Lung (tissue), 12 donors: Measurements from ENCODE around the gene PARD3. TPM values are rescaled to one million over a fixed set of nuclear protein-coding genes. Genes with fewer than 3 reads are reported as not detected.

ENCODE experiments used
- ATAC-seq: fragments of 200-7000 bp; cut with Tn5 transposase; one replicate; pipeline ENCODE4 v1.9.1; 2020; ENCODE audit warnings: moderate number of reproducible peaks; ENCODE audit not compliant: insufficient read depth, low FRiP score
- DNase-seq, 3 donors: peaks; one replicate each; pipeline ENCODE4 v3.0.0-alpha.2; 2013 to 2017
- H3K27ac ChIP-seq, 2 donors: one replicate each; pipeline ENCODE4 v1.5.1; 2013; ENCODE audit warnings: mild to moderate bottlenecking in 2 of 2, moderate library complexity in 2 of 2, control low read depth in 1 of 2, inconsistent platforms in 1 of 2, low read depth in 1 of 2, low read length in 1 of 2
- H3K27me3 ChIP-seq, 3 donors: one replicate each; pipeline ENCODE4 v1.5.1; 2013; ENCODE audit warnings: low read length in 2 of 3; ENCODE audit not compliant: control insufficient read depth in 3 of 3, insufficient read depth in 3 of 3
- H3K36me3 ChIP-seq, 4 donors: one replicate each; pipeline ENCODE4 v1.5.1; 2013; ENCODE audit warnings: low read length in 4 of 4, mild to moderate bottlenecking in 1 of 4, moderate library complexity in 1 of 4; ENCODE audit not compliant: control insufficient read depth in 4 of 4, insufficient read depth in 4 of 4
- H3K4me1 ChIP-seq, 5 donors: one replicate each; pipeline ENCODE4 v1.5.1; 2013; ENCODE audit warnings: low read length in 5 of 5, mild to moderate bottlenecking in 2 of 5, moderate library complexity in 1 of 5; ENCODE audit not compliant: control insufficient read depth in 5 of 5, insufficient read depth in 5 of 5
- H3K4me3 ChIP-seq: one replicate; pipeline ENCODE4 v1.5.1; 2013; ENCODE audit warnings: mild to moderate bottlenecking, control low read depth, moderate library complexity
- H3K9ac ChIP-seq, 2 donors: one replicate each; pipeline ENCODE4 v1.5.1; 2013; ENCODE audit warnings: low read length in 2 of 2, control low read depth in 1 of 2; ENCODE audit not compliant: insufficient read depth in 1 of 2
- H3K9me3 ChIP-seq, 4 donors: one replicate each; pipeline ENCODE4 v1.5.1; 2013; ENCODE audit warnings: low read length in 3 of 4, mild to moderate bottlenecking in 1 of 4, moderate library complexity in 1 of 4; ENCODE audit not compliant: control insufficient read depth in 4 of 4, insufficient read depth in 3 of 4
- CTCF ChIP-seq: IDR thresholded peaks from 2 replicates; pipeline ENCODE4 v1.5.1; 2012; ENCODE audit warnings: mild to moderate bottlenecking; ENCODE audit errors: control extremely low read depth, extremely low read depth
- WGBS, 2 donors: extraction: QIAGEN DNeasy Blood & Tissue Kit; methylation state at CpG; one replicate each; pipeline ENCODE4 v1.1.7; 2013; 5-methylcytosine and 5-hydroxymethylcytosine counted together
- polyA plus RNA-seq, 2 donors: library from polyadenylated mRNA; stranded (reverse); fragments of 200-250 nt; gene quantifications; one replicate each; pipeline ENCODE4 v1.2.1, GENCODE V29; 2013
- total RNA-seq, 2 donors: library from RNA; depleted of rRNA in 1 of 2; stranded (reverse); fragments of >200 nt in 1 of 2; gene quantifications; one replicate each; pipeline ENCODE4 v1.2.1, GENCODE V29; 2014 to 2021
- donor health status: control.
- donor health status: control.
- donor health status: Bipolar disorder and iron deficiency.
- donor health status: healthy.
- donor health status: DM: yes; HTN: yes; CAD: no.

Gene PARD3
- total and polyA plus RNA-seq, 4 donors: 10.3 to 69.2 (median 27.6) TPM

DNA sequence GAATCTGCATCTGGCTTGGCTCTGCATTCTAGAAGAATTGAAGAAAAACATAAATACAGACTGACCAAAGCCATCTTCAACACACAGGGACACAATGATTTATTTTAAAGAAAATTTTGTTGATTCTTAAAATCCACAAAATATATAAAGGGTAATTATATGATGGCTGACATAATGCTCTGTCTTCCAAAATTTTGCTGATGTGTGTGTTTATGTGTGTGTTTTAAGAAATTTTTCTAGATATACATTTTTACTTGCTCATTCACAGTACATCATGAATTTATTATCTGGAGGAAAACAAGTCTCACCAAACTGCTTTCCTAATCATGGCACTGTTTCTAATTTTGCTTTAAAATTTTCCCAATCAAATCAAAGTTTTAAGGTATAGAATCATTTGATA lies 442.6 kb downstream of the PARD3 start:
- no peak overlapping the region for H3K27ac ChIP-seq
- H3K4me3 ChIP-seq: no peak overlapping the region
- H3K9ac ChIP-seq: no peak overlapping the region
- H3K4me1 ChIP-seq: no peaks in the 10 kb centered on the region
- no peaks in the 10 kb centered on the region for H3K27me3 ChIP-seq
- TF ChIP-seq CTCF: no peak
- H3K9me3 ChIP-seq: peaks cover 0 to 4% (median 0%) of the 10 kb centered on the region in 4 donors
- ATAC-seq (no peak), DNase-seq (no peak)
- peaks cover 2 to 9% (median 8%) of the 10 kb centered on the region in 4 donors for H3K36me3 ChIP-seq

GRCh38 chr10:34370126-34370525 lies 445.0 kb downstream of the PARD3 start:
- ATAC-seq (no peak), DNase-seq (no peak)
- H3K36me3 ChIP-seq: peaks cover 2 to 9% (median 7%) of the 10 kb centered on the region in 4 donors
- H3K4me1 ChIP-seq: no peaks in the 10 kb centered on the region
- H3K27me3 ChIP-seq: no peaks in the 10 kb centered on the region
- TF ChIP-seq CTCF: no peak
- H3K27ac ChIP-seq: no peak overlapping the region
- no peak overlapping the region for H3K9ac ChIP-seq
- H3K9me3 ChIP-seq: peaks cover 0 to 4% (median 0%) of the 10 kb centered on the region in 4 donors
- H3K4me3 ChIP-seq: no peak overlapping the region
- 87 to 95% methylated on average over 5 of the region's 5 CpGs for WGBS, 2 donors

DNA sequence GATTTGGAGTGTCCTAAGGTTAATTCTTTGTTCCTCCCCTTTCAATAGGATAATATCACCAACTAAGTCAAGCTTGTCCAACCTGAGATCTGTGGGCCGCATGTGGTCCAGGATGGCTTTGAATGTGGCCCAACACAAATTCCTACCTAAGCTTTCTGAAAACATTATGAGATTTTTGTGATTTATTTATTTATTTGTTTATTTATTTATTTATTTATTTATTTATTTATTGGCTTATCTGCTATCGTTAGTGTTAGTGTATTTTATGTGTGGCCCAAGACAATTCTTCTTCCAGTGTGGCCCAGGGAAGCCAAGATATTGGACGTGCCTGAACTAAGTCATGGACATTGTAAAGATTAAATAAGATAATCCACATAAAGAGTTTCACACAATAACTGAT lies 446.0 kb downstream of the PARD3 start:
- 96 to 97% methylated on average over 3 of the region's 3 CpGs for WGBS, 2 donors
- Histone ChIP-seq H3K4me3 (no peak overlapping the region), H3K27ac (no peak overlapping the region), H3K9me3 (peaks cover 0 to 4% (median 0%) of the 10 kb centered on the region in 4 donors), H3K9ac (no peak overlapping the region), H3K4me1 (no peaks in the 10 kb centered on the region), H3K27me3 (no peaks in the 10 kb centered on the region), H3K36me3 (peaks cover 2 to 9% (median 4%) of the 10 kb centered on the region in 4 donors)
- DNase-seq (no peak), ATAC-seq (no peak)
- TF ChIP-seq CTCF: no peak

DNA sequence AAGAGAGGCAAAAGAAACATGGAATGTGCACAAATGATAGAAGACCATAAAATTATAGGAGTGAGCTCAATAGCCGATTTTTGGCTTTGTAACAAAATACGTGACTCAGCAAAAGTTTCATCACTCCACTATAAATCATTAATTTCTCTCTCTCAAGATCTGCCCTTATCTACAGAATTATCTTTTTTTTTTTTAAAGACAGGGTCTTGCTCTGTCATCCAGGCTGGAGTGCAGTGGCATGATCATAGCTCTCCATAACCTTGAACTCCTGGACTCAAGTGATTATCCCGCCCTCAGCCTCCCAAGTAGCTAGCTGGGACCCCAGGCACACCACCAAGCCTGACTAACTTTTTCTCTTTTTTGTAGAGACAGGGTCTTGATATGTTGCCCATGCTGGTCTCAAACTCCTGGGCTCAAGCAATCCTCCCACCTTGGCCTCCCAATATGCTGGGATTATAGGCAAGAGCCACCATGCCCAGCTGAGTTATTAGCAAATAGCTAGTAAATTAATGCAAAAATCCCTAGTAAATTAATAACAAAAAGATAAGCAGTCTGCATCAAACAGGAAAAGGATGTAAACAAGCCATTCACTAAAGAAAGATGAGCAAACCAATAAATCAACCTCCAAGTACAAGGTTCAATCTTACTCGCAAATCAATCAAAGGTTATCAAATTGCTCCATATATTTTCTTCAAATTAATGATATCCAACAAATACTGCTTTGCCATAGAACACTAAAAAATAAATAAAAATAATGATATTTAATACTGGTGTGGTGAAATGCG lies 450.7 kb downstream of the PARD3 start:
- WGBS, 2 donors: 89 to 92% methylated on average over 5 of the region's 5 CpGs
- H3K4me3 ChIP-seq: no peak overlapping the region
- no peak for DNase-seq
- H3K4me1 ChIP-seq: no peaks in the 10 kb centered on the region
- no peak overlapping the region for H3K27ac ChIP-seq
- H3K27me3 ChIP-seq: no peaks in the 10 kb centered on the region
- H3K36me3 ChIP-seq: peaks cover 4 to 7% (median 5%) of the 10 kb centered on the region in 4 donors
- H3K9me3 ChIP-seq: no peaks in the 10 kb centered on the region
- ATAC-seq: no peak
- no peak overlapping the region for H3K9ac ChIP-seq
- no peak for TF ChIP-seq CTCF
